NOMO-1 treated with DMSO at 0.1 percent for 48 hours (cell line): ENCODE measurements around the gene LGALS3.
A peak's percentile ranks its signal among the peaks of the same experiment; 100 is the strongest.

Experiments
- DNase-seq: peaks from one replicate; lab custom pipeline; 2025; ENCODE audit not compliant: unreplicated experiment; lab: John Stamatoyannopoulos, UW

Gene LGALS3

DNA sequence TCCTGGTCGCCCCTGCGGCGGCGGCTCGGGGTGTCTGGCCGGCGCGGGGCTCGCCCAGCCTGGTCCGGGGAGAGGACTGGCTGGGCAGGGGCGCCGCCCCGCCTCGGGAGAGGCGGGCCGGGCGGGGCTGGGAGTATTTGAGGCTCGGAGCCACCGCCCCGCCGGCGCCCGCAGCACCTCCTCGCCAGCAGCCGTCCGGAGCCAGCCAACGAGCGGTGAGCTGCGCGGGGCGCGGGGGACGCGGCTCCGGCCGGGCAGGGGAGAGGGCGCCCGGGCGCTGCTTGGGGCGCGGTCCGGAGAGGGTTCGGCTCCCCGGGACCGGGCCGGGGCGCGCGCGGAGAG is at the start of gene LGALS3:
TSS of gene LGALS3 (plus strand) at position 167 of the 342 bp plus-strand sequence. CDS start 8,122 bp downstream, outside the sequence.
- peak; percentile 41 for DNase-seq

DNA sequence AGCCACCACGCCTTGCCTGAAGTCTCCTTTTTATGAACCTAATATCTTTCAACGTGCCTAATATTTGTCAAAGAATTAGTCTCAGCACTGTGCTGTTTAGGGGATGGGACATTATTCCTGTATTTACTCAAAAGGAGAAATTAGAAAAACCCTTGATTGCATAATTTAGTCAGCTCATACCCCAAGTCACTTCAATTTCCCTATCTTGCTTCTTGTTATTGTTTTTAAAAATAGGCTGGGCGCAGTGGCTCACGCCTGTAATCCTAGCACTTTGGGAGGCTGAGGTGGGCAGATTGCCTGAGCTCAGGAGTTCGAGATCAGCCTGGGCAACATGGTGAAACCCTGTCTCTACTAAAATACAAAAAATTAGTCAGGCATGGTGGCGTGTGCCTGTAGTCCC is 49.1 kb upstream of the LGALS3 start:
- DNase-seq = peak; percentile 53

DNA sequence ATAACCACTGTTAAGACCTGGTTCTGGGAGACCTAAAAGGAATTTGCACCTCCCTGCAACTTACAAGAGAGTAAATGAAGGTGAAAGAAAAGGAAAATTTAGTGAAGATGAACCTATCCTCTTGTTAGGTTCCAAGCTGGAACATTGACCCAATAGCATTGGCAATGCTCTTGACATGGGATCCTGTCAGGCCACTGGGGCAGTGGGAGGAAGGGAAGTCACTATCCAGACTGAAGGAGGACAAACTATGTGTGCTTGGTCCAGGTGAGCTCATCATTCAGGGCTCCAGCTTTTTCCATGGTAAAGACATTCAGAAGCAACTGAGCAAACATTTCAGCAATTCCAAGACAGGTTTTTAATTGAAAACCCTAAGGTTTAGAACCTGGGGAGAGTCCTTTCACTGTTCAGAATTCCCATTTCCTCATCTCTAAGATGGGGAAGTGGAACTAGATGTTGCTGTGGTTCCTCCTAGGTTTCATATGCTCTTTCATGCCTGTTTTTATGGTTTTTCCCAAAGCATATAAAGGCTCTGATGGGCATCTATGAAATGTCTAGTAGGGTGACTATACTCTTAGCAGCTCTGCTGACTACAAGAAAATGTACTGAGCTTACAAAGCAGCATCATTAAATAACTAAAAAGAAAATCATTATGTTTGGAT is 44.5 kb upstream of the LGALS3 start:
- peak; percentile 29 for DNase-seq

DNA sequence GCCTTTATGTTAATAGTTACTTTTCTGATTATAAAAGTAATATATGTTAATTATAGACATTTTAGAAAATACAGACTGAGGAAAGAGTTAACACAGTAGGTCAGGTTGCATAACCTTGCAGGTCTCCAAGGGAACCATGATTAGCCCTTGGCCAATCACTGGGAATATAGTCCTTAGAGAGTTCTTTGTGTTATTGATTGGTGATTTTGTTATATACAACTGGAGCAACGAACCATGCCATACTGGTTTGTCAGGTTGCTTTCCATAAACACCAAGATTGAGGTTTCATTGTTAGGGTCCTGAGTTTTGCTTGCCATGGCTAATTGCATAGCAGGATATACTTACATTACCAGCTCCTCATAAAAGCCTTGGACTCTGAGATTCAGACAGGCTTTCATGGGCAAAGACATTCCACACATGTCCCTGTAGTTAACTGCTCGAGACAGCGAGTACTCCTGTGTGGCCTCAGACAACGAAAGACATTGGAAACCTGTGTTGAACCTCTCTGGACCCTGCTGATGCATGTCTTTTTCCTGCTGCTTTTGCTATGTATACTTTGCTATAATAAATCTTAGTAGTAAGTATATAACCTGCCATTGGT is 43.9 kb upstream of the LGALS3 start:
- no peak for DNase-seq

DNA sequence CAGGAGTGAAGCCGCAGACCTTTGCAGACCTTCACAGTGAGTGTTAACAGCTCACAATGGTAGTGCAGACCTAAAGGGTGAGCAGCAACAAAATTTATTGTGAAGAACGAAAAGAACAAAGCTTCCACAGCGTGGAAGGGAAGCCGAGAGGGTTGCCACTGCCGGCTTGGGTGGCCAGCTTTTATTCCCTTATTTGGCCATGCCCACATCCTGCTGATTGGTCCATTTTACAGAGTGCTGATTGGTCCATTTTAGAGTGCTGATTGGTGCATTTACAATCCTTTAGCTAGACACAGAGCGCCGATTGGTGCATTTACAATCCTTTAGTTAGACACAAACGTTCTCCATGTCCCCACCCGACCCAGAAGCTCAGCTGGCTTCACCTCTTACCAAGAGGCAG is 42.1 kb upstream of the LGALS3 start:
- no peak for DNase-seq

DNA sequence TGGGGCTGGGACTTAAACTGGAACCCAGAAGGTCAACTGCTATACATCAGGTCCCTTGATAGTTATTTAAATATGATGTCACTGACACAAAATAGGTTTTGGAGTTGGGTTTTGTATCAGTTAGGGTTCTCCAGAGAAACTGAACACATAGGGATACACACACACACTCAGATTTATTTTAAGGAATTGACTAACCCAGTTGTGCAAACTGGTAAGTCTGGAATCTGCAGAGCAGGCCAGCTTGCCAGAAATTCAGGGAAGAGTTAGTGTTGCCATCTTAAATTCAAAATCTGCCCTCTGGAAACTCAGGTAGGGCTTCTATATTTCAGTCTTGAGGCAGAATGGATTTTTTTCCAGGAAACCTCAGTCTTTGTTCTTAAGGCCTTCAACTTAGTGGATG is 40.7 kb upstream of the LGALS3 start:
- DNase-seq = no peak

DNA sequence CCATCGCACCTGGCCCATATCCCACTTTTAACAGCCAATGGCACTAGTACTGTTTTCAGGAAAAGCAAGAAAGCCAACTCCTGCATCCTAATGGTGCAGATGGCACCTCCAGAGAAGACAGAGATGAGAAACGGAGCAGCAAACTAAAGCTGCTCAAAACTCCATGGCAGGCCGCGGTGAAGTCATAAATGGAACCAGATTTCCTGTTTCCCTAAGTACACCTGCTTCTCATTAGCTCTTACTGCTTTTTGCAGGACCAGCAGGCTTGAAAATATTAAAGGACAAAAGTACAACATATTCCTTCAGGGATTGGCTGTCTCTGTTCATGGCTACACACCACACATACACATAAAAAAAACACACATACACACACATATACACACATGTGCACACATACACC is 36.7 kb upstream of the LGALS3 start:
- DNase-seq = no peak

DNA sequence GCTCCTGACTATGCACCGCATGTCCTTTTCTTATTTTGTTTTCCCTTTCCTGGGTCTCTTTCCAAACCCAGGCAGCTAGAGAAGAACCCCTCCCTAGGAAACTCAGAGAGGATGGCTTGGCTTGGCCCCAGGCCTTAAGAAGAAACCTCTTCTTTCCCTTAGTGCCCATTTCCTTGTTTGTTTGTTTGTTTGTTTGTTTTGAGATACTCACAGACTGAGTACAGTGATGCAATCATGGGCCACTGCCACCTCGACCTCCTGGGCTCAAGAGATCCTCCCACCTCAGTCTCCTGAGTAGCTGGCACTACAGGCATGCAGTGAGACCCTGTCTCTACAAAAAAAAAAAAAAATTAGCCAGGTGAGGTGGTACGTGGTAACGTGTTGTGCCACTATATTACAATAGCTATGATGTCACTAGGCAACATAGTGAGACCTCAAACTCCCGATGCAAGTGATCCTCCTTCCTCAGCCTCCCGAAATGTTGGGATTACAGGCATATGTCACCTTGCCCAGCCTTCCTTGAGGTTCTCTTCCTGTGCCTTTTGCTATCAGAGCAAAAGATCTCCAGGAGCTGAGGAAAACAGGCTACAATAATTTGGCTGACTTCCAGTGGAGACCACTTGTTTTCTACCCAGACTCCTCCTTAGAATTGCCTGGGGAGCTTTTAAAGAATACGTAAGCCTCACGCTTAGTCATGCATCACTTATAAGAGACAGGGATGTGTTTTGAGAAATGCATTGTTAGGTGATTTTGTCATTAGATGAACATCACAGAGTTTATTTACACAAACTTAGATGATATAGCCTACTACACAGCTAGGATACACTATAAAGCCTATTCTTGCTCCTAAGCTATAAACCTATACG is 34.5 kb upstream of the LGALS3 start:
- DNase-seq = no peak

DNA sequence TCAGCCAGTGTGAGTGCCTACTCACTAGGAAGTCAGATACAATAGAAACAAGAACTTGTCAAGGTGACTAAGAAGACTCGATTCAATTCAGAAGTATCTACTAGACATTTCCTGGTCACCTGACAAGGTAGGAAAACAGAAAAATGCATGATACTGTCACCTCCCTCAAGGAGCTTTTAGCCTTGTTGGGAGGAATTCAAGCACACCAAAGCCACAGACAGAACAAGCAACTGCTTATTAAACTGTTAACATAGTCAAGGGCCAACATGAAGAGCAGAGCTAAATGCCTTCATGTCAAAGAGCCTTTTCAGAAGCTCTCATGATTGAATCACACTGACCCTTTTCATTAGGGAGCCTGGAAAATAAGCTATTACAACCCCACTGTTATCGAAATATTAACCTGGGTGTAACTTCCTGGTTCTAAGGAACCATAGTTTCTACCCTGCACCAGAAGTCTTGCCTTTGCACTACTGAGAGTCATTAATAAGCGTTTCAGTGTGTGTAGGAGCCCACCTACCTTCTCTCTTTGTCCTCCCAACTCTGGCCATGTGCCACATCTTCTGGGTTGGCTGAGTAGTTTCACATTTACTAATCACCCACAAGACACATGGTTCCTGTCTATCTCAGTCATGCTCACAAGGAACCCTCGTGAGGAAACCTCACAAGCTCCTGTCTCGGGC is 31.0 kb upstream of the LGALS3 start:
- peak; percentile 30 for DNase-seq

DNA sequence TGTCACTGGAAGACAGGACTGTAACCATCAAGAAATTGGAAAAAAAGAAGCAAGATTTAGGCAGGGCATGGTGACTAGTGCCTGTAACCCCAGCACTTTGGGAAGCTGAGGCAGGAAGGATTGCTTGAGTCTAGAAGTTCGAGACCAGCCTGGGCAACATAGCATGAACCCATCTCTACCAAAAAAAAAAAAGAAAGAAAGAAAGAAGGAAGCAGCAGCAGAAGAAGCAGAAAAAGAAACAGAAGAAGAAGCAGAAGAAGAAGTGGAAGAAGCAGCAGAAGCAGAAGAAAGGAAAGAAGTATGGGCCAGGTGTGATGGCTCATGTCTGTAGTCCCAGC is 30.5 kb upstream of the LGALS3 start:
- no peak for DNase-seq

DNA sequence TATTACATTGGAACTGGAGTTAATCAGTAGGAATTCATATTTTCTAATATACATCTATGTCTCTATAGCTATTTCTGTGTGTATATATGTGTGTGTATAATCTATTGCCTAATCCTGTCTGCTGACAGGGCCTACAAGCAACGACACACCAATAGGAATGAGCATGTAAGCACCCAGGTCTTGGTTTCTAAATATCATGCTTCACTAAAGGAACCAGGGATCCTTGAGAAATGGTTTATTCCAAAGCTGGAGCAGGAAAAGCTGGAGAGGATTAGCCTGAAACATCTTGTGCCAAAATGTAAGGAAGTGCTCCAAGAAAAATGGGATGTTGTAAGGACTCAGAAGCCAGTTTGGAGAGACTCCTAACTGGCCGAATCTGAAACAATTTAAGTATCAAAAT is 29.3 kb upstream of the LGALS3 start:
- DNase-seq = peak; percentile 15

DNA sequence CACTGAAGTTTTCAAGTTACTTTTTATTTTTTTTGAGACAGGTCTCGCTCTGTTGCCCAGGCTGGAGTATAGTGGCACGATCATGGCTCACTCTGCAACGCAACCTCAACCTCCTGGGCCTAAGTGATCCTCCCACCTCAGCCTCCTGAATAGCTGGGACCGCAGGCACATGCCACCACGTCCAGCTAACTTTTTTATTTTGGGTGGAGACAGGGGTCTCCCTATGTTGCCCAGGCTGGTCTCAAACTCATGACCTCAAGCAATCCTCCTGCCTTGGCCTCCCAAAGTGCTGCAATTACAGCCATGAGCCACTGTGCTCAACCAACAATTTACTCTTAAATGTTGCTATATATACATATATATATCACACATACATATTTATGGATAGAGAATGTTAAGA is 27.4 kb upstream of the LGALS3 start:
- no peak for DNase-seq

DNA sequence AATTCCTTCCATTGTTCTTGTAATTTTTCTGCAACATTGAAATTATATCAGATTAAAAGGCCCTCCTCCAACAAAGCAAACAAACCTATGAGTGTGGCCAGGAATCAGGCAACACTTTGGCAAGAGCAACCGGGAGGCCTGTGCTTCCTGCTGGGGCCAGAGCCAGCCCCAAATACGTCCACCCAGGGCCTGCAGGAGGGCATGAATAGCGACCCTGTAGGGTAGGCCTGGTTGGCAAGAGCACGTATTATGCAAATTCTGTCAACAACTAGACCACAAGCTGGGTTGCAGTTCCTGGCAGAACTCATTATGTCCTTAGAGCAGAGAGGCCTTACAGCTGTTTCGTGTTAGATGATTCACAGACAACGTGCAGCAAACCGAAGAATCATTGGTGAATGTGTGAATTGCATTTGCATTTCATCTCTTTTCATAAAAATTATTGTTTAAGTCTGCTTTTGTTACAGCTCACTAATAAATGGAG is 26.9 kb upstream of the LGALS3 start:
- DNase-seq = peak; percentile 95

DNA sequence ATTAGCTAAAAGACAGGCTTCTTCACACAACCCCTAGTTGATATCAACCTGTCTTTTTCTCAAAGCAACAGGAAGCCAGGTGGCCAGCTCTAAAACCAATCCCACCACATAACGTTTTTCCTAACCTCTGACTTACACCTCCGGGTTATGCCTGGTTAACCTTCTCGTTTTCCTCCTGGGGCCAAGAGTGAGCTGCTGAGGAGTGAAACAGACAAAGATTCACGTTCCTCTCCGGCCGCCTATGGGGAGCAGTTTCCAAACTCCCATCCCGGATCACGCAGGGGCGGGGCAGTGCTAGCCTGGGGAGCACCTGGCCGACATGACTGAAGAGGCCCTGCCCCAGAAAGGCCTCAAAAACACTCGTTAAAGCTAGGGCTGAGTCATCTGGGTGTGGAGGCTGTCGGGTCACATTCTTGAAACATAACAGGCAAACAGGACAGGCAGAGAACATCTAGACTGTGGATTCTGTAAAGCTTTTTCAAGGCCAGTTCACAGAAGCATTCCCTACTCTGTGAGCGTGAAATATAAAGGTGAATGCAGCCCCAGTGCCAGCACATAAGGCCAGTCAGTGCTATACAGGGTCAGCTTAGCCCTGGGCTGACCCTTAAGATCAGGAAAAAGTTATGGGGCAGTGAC is 25.9 kb upstream of the LGALS3 start:
- peak; percentile 72 for DNase-seq

DNA sequence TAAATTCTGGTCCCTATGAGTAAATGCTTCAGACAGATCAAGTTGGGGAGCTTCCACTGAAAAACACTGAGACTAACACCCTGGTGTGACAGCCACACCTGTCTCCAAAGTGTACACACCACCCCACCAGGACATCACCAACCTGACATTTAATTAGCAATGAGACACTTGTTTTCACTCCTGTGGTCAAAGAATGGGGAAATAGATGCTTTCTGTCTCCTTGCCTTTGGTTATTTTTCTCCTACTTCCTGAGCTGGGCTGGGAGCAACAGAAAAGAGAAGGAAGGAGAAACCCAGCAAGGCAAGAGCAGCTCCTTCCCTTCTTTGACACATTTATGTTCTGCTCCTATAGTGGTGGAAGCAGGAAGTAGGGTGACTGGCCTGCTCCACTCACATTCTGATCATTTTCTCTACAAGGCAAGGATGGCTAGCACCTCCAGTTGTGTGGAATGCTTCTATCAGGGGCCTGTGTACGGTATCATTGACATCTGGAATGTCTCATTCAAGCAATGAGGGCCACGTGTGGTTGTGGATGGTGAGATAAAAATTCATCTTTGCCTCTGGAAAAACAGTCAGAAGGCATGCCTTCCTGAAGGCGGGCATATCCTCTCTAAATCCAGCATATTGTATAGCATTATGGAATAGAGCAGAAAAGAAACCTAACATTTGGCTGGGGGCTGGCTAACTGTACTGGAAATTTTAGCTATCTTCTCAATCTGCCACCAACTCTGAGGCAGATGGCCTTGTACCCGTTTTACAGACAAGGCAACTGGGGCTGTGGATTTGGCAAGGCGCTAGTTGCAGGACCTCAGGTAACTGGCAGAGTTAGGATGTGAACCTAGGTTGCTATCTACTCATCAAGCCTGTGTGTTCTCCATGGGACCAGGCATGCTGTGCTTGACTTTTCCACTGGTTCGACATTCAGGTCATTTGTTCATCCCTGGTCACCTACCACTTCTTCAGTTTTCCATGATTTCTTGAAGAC is 24.8 kb upstream of the LGALS3 start:
- peak; percentile 73 for DNase-seq

DNA sequence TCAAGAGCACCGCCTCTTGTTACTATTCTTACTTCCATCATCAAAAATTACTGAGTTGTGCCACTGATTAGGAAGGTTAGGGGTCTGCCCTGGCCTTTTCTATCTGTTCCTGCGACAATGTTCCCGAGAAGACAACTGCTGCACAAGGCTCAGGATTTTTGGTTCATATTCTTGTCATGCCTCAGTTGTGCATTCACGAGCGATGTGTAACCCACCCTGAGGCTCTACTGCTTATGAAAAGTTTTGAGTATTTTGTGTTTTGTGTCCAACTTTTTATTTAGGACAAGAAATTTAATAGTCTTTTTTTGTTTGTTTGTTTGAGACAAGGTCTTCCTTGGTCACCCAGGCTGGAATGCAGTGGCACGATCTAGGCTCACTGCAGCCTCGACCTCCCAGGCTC is 23.1 kb upstream of the LGALS3 start:
- DNase-seq = no peak

DNA sequence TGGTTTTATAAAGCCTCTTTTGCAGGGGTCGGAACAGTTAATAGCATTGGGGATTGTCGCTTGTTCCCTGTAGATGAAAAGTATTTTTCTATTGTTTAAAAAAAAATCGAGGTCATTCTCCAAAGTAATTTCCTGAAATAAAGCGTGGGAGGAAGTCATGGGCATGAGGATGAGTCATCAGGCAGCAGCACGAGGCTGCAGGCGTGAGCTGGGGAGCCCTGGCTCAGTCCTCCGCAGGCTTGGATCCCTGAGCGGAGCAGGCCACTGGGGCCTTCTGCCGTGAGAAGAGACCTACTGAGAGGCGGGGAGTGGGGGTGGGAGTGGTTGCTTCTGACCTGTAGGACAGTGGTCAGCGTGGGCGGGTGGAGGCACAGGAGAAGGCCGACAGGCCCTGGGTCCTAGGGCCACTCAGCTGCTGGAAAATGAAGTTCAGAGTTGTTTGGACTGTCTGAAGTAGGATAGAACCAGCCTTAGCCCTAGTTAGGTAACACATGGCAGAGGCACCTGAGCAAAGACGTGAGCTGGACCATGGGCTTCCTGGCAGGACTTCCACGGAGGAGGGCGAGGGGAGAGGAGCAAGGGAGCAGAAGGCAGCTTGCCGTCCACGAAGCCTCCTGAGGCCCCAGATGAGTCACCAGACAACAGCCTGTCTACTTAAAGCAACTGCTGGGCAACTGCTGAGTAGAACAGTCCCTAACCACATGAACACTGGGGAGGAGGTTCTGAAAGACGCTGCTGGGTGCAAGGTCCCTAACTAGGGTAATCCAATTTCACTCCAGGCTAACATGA is 21.1 kb upstream of the LGALS3 start:
- peak; percentile 82 for DNase-seq

DNA sequence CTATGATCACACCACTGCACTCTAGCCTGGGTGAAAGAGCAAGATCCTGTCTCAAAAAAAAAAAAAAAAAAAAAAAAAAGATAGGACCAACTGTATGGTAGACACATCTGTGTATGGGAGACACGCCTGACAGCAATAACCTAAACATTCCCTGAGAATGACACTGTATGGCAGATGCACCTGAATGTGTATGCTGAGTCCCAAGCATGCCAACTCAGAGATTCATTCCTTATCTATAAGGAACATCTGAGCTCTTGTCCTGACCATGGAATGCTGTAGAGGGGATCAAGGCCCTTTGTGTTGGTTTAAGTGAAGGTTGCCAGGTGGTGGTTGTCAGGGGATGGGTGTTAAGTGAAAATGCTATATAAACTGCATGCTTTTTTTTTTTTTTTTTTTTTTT is 19.2 kb upstream of the LGALS3 start:
- DNase-seq = no peak

DNA sequence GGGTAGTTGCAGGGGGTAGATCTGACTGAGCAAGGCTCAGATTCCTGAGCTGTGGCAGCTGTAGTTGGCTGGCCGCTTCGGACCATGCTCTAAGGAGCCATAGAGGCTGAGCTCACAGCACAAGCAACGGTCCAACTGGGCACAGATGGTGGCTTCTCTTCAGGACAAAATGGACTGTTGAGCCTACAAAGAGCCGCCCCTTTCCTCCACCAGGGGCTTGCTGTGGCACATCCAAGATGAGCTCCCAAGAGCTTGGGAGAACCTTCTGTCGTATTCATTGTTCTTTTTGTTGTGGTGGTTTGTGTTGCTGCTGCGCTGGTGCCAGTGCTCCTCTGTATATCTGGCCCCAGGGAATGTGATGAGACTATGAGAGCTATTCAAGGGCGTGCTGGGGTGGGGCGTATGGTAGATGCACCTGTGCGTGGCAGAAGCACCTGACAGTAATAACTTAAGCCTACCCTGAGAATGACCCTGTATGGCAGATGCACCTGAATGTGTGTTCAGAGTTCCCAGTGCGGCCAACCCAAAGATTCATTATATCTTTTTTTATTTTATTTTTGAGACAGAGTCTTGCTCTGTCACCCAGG is 17.8 kb upstream of the LGALS3 start:
- DNase-seq = no peak
